Ramos (cell line): ENCODE data around the gene TCF4.

Experiments
- in situ Hi-C: fragments of 300-500 bp; cut with MboI; formaldehyde crosslinking; loops from one replicate; pipeline ENCODE4 v1.14.3; 2022; ENCODE audit warnings: low sequenced_read_pairs; ENCODE audit not compliant: unreplicated experiment

The TCF4 gene

GRCh38 chr18:55256226-55256928 is 331.6 kb downstream of the TCF4 start:
- in situ Hi-C loops = no loop called here

GRCh38 chr18:55253814-55254213 is 334.2 kb downstream of the TCF4 start:
- in situ Hi-C loops = no loop called here

DNA sequence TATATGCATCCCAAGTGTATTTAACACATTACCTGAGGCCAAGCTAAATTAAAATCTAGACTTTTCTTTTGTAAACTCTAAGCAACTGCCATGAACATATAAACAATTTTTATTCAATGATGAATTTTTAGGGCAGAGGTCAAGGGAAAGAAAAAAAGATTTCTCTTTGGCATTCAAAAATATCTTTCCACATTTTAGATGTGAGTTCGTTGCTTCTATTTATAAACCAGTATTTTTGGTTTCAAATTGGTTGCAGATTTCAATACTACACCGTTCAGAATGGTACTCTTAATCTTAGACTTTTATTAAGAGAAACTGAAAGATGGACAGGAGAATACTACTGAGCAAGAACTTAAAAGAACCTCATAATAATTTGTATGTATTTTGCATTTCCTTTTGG is 335.1 kb downstream of the TCF4 start:
- in situ Hi-C loops = no loop called here

- in situ Hi-C loops = no loop called here
Observed at GRCh38 chr18:55252053-55252675, 335.8 kb downstream of the TCF4 start.

GRCh38 chr18:55251254-55251971 is 336.6 kb downstream of the TCF4 start:
- in situ Hi-C loops = no loop called here

DNA sequence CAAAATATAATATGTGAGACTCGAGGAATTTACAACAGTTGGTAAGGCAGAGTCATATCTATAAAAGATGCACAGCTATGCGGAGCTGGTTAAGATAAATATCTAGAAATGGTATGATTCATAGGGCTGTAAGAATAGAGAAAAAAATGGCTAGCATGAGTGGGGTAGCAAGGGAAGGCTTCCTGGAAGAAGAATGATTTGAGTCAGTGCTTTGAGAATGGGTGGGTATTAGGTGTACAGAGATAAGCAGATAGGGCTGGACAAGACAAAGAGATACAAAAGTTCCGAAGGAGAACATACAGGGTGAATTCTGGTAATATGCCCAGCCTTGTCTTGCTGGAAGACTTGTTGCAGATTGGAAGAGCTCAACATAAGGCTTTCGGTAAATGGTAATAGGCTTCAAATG is 337.2 kb downstream of the TCF4 start:
- in situ Hi-C loops = no loop called here

- in situ Hi-C loops = loop anchor here (25.0 kb wide), 1 partner anchor 538 kb away; no protein-coding TSS in a partner anchor
Observed at GRCh38 chr18:55249550-55249949, 338.4 kb downstream of the TCF4 start.

GRCh38 chr18:55248495-55248894 is 339.5 kb downstream of the TCF4 start:
- in situ Hi-C loops = loop anchor here (25.0 kb wide), 1 partner anchor 539 kb away; no protein-coding TSS in a partner anchor

DNA sequence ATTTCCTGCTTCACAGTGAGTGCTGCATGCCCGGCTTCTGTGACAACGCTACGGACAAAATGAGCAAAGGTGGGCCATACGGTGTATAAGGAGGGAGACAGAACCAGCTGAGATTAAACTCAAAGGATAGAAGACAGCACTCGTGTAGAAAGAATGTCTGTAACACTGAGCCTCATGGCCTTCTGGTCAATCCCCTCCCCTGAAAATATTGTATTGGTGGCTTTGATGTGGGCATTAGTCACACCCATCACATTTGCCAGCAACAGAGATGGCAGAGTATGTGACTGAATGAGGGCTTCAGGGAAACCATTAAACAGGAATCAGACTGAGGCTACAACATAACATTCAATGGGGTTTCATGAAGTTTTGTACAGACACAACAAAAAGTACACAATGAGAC is 341.0 kb downstream of the TCF4 start:
- in situ Hi-C loops = loop anchor here (25.0 kb wide), 1 partner anchor 540 kb away; no protein-coding TSS in a partner anchor

- in situ Hi-C loops = loop anchor here (25.0 kb wide), 1 partner anchor 541 kb away; no protein-coding TSS in a partner anchor
Observed at GRCh38 chr18:55246278-55246677, 341.7 kb downstream of the TCF4 start.

DNA sequence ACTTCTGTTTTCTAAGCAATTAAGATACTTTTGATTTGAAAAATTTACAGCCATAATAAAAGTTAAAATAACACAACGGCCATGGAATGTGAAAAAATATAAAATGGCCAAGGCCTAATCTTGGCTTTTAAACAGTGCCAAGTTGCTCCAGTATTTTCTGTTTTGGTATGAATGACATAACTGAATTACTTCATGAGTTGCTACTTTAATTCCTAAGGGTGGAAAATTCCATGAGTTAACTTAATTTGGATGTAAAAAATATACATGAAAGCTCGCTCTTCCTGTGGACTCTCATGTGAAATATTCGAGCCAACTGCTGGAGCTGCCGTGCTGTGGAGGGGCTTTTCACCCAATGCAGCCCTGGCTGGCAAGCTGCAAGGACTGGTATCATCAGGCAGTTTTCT is 342.8 kb downstream of the TCF4 start:
- in situ Hi-C loops = loop anchor here (25.0 kb wide), 1 partner anchor 542 kb away; no protein-coding TSS in a partner anchor

DNA sequence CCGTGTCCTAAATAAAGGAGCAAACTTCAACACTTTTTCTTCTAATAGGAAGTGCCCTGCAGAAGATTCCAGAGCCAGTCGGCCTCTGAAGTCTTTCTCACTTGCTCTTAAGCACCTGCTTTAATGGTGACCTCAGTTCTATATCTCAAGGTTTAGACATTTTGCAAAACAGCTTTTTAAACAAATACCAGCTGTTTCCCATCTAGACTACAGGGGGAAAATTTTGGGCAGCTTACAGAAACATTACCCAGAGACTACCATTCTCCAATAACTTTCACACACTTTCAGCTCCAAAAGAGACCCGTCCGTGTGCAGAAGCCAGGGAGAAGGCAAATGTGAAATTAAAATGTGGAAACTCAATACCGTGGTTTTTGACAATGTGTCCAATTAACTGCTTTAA is 343.4 kb downstream of the TCF4 start:
- in situ Hi-C loops = loop anchor here (25.0 kb wide), 1 partner anchor 543 kb away; no protein-coding TSS in a partner anchor

- in situ Hi-C loops = loop anchor here (25.0 kb wide), 1 partner anchor 543 kb away; no protein-coding TSS in a partner anchor
Observed at GRCh38 chr18:55243857-55244256, 344.1 kb downstream of the TCF4 start.

GRCh38 chr18:55243255-55243654 is 344.7 kb downstream of the TCF4 start:
- in situ Hi-C loops = loop anchor here (25.0 kb wide), 1 partner anchor 544 kb away; no protein-coding TSS in a partner anchor

DNA sequence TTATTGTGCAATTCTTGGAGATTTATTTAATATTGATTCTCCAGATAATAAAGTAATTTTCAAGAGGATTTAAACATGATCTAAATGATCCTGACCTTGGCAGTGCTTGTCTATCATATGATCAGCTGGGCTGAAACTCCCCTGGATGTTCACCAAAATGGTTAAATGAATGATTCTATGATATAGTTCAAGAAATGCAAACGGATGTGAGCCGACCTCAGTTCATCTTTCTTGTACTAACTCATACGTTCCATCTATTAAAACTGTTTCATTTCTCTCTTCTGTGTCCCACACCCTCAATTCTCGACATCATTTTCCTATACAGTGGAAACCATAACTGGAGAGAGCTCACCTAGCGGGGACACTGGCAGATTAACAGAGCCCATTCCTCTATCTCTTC is 347.0 kb downstream of the TCF4 start:
- in situ Hi-C loops = loop anchor here (25.0 kb wide), 1 partner anchor 546 kb away; no protein-coding TSS in a partner anchor

DNA sequence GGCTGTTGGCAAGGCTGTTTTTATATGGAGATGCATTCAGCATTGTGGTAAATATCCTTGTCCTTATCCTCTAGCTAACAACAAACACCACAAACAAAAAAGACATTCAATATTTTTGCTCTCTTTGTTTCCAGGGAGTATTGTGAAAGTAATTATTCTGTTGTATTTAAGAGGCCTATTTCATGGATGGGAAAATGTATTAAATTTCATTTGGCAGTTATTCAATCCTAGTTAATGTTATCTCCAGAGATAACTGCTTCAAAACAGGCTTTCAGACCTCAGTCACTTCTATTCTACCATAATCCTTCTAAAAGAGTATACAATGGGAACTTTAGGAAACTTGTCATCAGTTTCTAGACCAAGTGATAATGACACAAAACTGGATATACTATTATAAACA is 348.3 kb downstream of the TCF4 start:
- in situ Hi-C loops = loop anchor here (10.0 to 25.0 kb wide), 2 partner anchors 548 to 1335 kb away; no protein-coding TSS in a partner anchor

DNA sequence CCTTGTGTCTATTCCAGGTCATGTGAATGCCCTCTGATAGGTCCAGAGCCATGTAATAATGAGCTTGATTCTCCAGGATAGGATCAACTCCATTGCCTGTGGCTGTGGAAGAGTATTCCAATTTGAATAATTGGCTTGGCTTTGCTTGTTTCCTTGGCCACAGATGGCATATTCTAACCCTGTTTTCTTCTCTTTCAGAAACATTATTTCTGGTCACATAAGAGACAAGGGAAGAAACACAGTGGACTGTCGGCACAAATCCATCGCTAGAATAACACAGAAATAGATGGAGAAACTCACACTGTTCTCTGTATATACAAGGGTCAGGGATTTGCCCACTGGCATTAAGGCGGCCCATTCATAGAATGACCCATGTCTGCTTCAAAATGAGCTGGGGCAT is 350.3 kb downstream of the TCF4 start:
- in situ Hi-C loops = loop anchor here (10.0 to 25.0 kb wide), 2 partner anchors 550 to 1337 kb away; no protein-coding TSS in a partner anchor

DNA sequence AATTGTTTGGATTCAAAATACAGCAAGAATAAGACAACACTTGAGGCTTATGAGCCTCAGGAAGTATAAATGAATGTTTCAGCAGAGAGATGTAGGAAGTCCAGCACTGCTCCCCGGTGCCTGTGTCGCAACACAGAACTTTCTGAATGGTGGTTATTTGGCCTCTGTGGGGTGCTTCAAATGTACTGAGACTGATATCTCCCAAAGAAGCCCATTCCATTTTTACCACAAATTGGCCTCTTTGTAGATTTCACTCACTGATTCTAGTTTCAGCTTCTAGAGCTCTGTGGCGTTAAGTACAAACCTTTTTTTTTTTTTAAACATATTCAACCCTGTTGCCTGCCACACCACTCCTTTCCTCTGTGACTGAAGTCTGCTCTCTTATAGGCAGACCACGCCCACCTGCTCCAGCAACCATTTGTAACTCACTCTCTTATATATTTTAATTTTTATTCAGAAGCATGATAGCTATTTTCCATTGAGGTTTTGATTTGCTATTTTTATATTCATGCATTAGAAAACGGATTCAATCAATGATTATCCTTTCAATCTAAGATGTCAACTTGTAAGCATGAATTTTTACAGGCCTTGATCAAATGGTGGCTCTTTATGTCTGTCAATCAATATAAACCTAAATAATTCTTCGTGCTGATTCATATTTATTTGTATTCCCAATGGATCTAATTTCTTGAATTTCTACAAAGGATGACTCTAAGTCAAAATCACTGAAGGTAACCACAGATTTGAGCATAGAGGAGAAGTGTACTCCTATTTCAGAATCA is 351.7 kb downstream of the TCF4 start:
- in situ Hi-C loops = loop anchor here (10.0 to 25.0 kb wide), 2 partner anchors 551 to 1338 kb away; no protein-coding TSS in a partner anchor

- in situ Hi-C loops = loop anchor here (10.0 to 25.0 kb wide), 2 partner anchors 552 to 1340 kb away; no protein-coding TSS in a partner anchor
Observed at GRCh38 chr18:55235094-55235461, 352.9 kb downstream of the TCF4 start.
